OCI-LY1 (cell line): ENCODE data around the gene FILIP1L.

Source experiments
- H2AFZ ChIP-seq: fragments of 200-600 bp; sonication (generic), shearing (Covaris generic); 2 replicates; pipeline ENCODE4 v1.6.0; 2014; ENCODE audit warnings: antibody characterized with exemption, mild to moderate bottlenecking, low read length
- H3F3A ChIP-seq: fragments of 200-600 bp; sonication (generic), shearing (Covaris generic); 2 replicates; pipeline ENCODE4 v1.6.0; 2014; ENCODE audit warnings: mild to moderate bottlenecking, antibody characterized with exemption, low read length, moderate library complexity; ENCODE audit not compliant: insufficient read depth
- H3K27ac ChIP-seq: fragments of 200-600 bp; sonication (generic); 2 replicates; pipeline ENCODE4 v1.5.1; 2014; ENCODE audit warnings: low read length, mixed run types, mild to moderate bottlenecking, low read depth; ENCODE audit not compliant: poor library complexity, severe bottlenecking
- H3K27me3 ChIP-seq: fragments of 200-600 bp; sonication (generic); 2 replicates; pipeline ENCODE4 v1.6.0; 2014; ENCODE audit warnings: antibody characterized with exemption, mild to moderate bottlenecking, low read length, moderate library complexity; ENCODE audit not compliant: insufficient read depth
- H3K36me3 ChIP-seq: fragments of 200-600 bp; sonication (generic); 2 replicates; pipeline ENCODE4 v1.6.1; 2014; ENCODE audit warnings: mild to moderate bottlenecking, antibody characterized with exemption, low read length, moderate library complexity, mixed read lengths; ENCODE audit not compliant: insufficient read depth
- H3K4me1 ChIP-seq: fragments of 200-600 bp; sonication (generic); 2 replicates; pipeline ENCODE4 v1.5.1; 2014; ENCODE audit warnings: mild to moderate bottlenecking, low read length, moderate library complexity; ENCODE audit not compliant: insufficient read depth, severe bottlenecking
- H3K4me2 ChIP-seq: fragments of 200-600 bp; sonication (generic), shearing (Covaris generic); 2 replicates; pipeline ENCODE4 v1.6.1; 2014; ENCODE audit warnings: low read length
- H3K4me3 ChIP-seq: fragments of 200-600 bp; sonication (generic); 2 replicates; pipeline ENCODE4 v1.5.1; 2014; ENCODE audit warnings: low read length, low read depth, mild to moderate bottlenecking, mixed read lengths; ENCODE audit not compliant: poor library complexity, severe bottlenecking
- H3K79me2 ChIP-seq: fragments of 200-600 bp; shearing (Covaris generic); 2 replicates; pipeline ENCODE4 v1.6.1; 2016; ENCODE audit warnings: mixed run types, low read length, mixed read lengths; ENCODE audit not compliant: insufficient read depth
- H3K9ac ChIP-seq: fragments of 200-600 bp; sonication (generic), shearing (Covaris generic); 2 replicates; pipeline ENCODE4 v1.6.1; 2014; ENCODE audit warnings: mild to moderate bottlenecking, low read length, mixed read lengths
- H3K9me2 ChIP-seq: fragments of 200-600 bp; sonication (generic), shearing (Covaris generic); 2 replicates; pipeline ENCODE4 v1.6.1; 2014; ENCODE audit warnings: low read depth, mild to moderate bottlenecking, low read length, mixed read lengths
- H3K9me3 ChIP-seq: fragments of 200-600 bp; shearing (Covaris generic); 2 replicates; pipeline ENCODE4 v1.6.1; 2014; ENCODE audit warnings: low read length, mixed read lengths
- H4K20me1 ChIP-seq: fragments of 200-600 bp; sonication (generic), shearing (Covaris generic); 2 replicates; pipeline ENCODE4 v1.6.0; 2016; ENCODE audit warnings: mild to moderate bottlenecking, low read length; ENCODE audit not compliant: insufficient read depth
- CTCF ChIP-seq: fragments of 200-600 bp; sonication (generic), shearing (Covaris generic); IDR thresholded peaks from 2 replicates; pipeline ENCODE4 v1.5.1; 2017; ENCODE audit warnings: mild to moderate bottlenecking, antibody characterized with exemption, low read length, moderate library complexity, mixed read lengths
- EZH2 ChIP-seq: fragments of 200-600 bp; sonication (generic), shearing (Covaris generic); IDR thresholded peaks from 2 replicates; pipeline ENCODE4 v1.8.0; 2017; ENCODE audit warnings: borderline replicate concordance, mixed run types, mild to moderate bottlenecking, antibody characterized with exemption, low read length, moderate library complexity, mixed read lengths

Gene FILIP1L

DNA sequence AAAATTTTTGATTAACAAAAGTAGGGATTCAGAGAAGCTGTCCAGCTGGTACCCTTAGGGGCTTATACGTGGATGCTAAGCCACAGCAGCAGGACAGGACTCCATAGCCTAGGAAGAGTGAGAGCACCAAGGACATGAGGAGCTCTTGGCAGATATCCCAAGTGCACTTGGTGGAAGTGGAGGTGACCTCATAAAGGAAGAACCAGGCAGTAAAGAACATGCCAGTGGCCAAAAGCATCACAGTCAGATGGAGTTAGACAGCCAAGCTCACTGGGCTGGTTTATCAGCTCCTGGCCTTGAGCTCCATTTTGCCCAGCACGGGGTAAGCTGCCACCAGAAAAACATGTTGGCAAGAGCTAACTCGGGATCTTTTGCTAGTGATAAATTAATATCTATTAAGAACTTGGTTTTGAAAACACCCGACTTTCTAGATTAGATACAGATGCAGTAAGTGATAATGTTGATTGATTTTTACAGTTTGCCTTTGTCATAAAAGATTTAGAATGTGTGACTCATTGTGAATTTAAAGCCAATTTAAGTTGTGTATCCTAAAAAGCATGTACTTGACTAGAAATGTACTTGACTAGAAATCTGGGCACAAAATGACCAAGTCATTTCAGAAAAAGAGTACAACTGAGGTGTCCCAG, 188.6 kb downstream of the FILIP1L start:
- no peak overlapping the region for H3K4me3 ChIP-seq

DNA sequence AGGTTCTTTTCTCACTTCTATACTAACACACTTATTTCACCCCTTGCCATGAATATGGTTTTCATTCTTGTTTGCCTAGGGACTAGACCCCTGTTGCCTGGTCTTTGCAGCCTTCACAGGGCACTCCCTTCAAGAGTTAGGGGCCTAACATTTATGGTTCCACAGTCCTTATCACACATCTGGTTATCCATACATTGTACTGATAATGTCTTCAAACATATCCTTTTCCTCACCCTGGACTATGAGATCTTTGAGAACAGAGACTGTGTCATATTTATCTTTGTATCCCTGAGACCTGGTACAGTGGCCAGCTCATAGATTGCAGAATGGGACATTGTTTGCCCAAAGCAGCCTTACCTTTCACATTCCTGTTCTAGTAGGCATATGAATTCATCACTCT, 190.4 kb downstream of the FILIP1L start:
- Histone ChIP-seq H3F3A (no peaks in the 10 kb centered on the region), H4K20me1 (no peaks in the 10 kb centered on the region), H3K79me2 (no peaks in the 10 kb centered on the region), H3K27me3 (no peaks in the 10 kb centered on the region), H3K9me2 (no peaks in the 10 kb centered on the region), H3K27ac (no peak overlapping the region), H3K9ac (no peak overlapping the region), H3K4me1 (peaks cover 7% of the 10 kb centered on the region), H3K4me3 (no peak overlapping the region), H3K36me3 (no peaks in the 10 kb centered on the region), H3K9me3 (no peaks in the 10 kb centered on the region), H2AFZ (no peak overlapping the region), H3K4me2 (no peak overlapping the region)
- TF ChIP-seq EZH2 (no peak), CTCF (no peak)

More for the DNA sequence above, 188.6 kb downstream of the FILIP1L start:
- H3F3A ChIP-seq = no peaks in the 10 kb centered on the region
- H4K20me1 ChIP-seq = no peaks in the 10 kb centered on the region
- H3K36me3 ChIP-seq = no peaks in the 10 kb centered on the region
- H3K9ac ChIP-seq = no peak overlapping the region
- no peaks in the 10 kb centered on the region for H3K9me3 ChIP-seq
- H3K27me3 ChIP-seq = no peaks in the 10 kb centered on the region
- H3K79me2 ChIP-seq = no peaks in the 10 kb centered on the region
- no peak overlapping the region for H3K4me2 ChIP-seq
- no peaks in the 10 kb centered on the region for H3K9me2 ChIP-seq
- H2AFZ ChIP-seq = no peak overlapping the region
- TF ChIP-seq EZH2 (no peak), CTCF (no peak)
- no peak overlapping the region for H3K27ac ChIP-seq
- peaks cover 6% of the 10 kb centered on the region for H3K4me1 ChIP-seq

DNA sequence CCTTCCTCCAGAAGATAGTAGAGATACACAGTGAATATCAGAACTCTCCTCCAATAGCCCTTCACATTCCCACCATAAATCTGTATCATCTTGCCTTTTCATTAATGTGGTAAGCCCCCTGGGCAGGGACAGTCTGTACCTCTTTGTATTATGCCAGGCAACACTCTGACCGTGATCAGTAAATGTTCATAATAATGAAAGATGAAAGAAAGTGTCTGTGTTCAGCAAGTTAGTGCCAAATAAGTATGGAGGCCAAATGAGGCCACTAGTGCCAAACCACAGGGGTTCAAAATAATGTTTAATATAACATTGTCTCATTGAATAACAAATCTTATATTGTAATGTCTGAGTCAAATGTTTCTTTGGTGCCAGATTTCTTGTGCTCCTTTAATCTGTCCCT, 192.3 kb downstream of the FILIP1L start:
- H2AFZ ChIP-seq = no peak overlapping the region
- no peaks in the 10 kb centered on the region for H3K27me3 ChIP-seq
- H3K9me2 ChIP-seq = no peaks in the 10 kb centered on the region
- H3K36me3 ChIP-seq = no peaks in the 10 kb centered on the region
- TF ChIP-seq EZH2 (no peak), CTCF (no peak)
- no peaks in the 10 kb centered on the region for H3F3A ChIP-seq
- peaks cover 7% of the 10 kb centered on the region for H3K4me1 ChIP-seq
- no peaks in the 10 kb centered on the region for H4K20me1 ChIP-seq
- no peak overlapping the region for H3K27ac ChIP-seq
- H3K9ac ChIP-seq = no peak overlapping the region
- no peak overlapping the region for H3K4me2 ChIP-seq
- H3K4me3 ChIP-seq = no peak overlapping the region
- no peaks in the 10 kb centered on the region for H3K9me3 ChIP-seq
- no peaks in the 10 kb centered on the region for H3K79me2 ChIP-seq
